ENCODE measurements around the gene SCGB3A2. TPM values are rescaled to one million over a fixed set of nuclear protein-coding genes. Genes with fewer than 3 reads are reported as not detected.

Gene SCGB3A2
- total RNA-seq, 1 donor from 2014 or later, result 1.4 TPM

- no peak within 1 kb of the TSS for H3K4me3 Mint-ChIP-seq (ENCODE audit: unreplicated experiment)
- H3K27me3 Mint-ChIP-seq (ENCODE audit: unreplicated experiment), result no peaks in the 10 kb centered on the region
- no peak for DNase-seq (ENCODE audit: low spot score)
- no peaks in the 10 kb centered on the region for H3K9me3 Mint-ChIP-seq (ENCODE audit: unreplicated experiment)
- no peak within 1 kb of the TSS for H3K27ac Mint-ChIP-seq (ENCODE audit: unreplicated experiment)
- TF ChIP-seq CTCF (IDR thresholded peaks at IDR 0.05; ENCODE audit: unreplicated experiment), result no peak
- no peaks in the 10 kb centered on the region for H3K4me1 Mint-ChIP-seq (ENCODE audit: unreplicated experiment)
- H3K36me3 Mint-ChIP-seq (ENCODE audit: low read depth, unreplicated experiment), result no peaks in the 10 kb centered on the region
These were observed 28.0 kb downstream of the SCGB3A2 start, which contains the start of gene C5orf46 for GRCh38 chr5:147906326-147907095. Gene C5orf46, minus strand, starts transcription at chr5:147906538. Its CDS starts 37 bp downstream, at chr5:147906501.

- no peaks in the 10 kb centered on the region for H3K4me1 Mint-ChIP-seq (ENCODE audit: unreplicated experiment)
- H3K36me3 Mint-ChIP-seq (ENCODE audit: low read depth, unreplicated experiment), result no peaks in the 10 kb centered on the region
- no peaks in the 10 kb centered on the region for H3K27me3 Mint-ChIP-seq (ENCODE audit: unreplicated experiment)
- H3K27ac Mint-ChIP-seq (ENCODE audit: unreplicated experiment), result no peak overlapping the region
- no peak for DNase-seq (ENCODE audit: low spot score)
- TF ChIP-seq CTCF (IDR thresholded peaks at IDR 0.05; ENCODE audit: unreplicated experiment), result no peak
- H3K4me3 Mint-ChIP-seq (ENCODE audit: unreplicated experiment), result no peak overlapping the region
- H3K9me3 Mint-ChIP-seq (ENCODE audit: unreplicated experiment), result no peaks in the 10 kb centered on the region
These were observed 32.9 kb downstream of the SCGB3A2 start for GRCh38 chr5:147911427-147911826.

- Mint-ChIP-seq H3K27ac (ENCODE audit: unreplicated experiment) (no peak overlapping the region), H3K27me3 (ENCODE audit: unreplicated experiment) (no peaks in the 10 kb centered on the region), H3K4me3 (ENCODE audit: unreplicated experiment) (no peak overlapping the region), H3K9me3 (ENCODE audit: unreplicated experiment) (no peaks in the 10 kb centered on the region), H3K4me1 (ENCODE audit: unreplicated experiment) (no peaks in the 10 kb centered on the region), H3K36me3 (ENCODE audit: low read depth, unreplicated experiment) (no peaks in the 10 kb centered on the region)
- no peak for TF ChIP-seq CTCF (IDR thresholded peaks at IDR 0.05; ENCODE audit: unreplicated experiment)
- no peak for DNase-seq (ENCODE audit: low spot score)
These were observed 33.5 kb downstream of the SCGB3A2 start for GRCh38 chr5:147912011-147912410.

GRCh38 chr5:147913786-147914185 lies 35.3 kb downstream of the SCGB3A2 start:
- no peak for DNase-seq (ENCODE audit: low spot score)
- Mint-ChIP-seq H3K4me1 (ENCODE audit: unreplicated experiment) (no peaks in the 10 kb centered on the region), H3K9me3 (ENCODE audit: unreplicated experiment) (no peaks in the 10 kb centered on the region), H3K36me3 (ENCODE audit: low read depth, unreplicated experiment) (no peaks in the 10 kb centered on the region), H3K27ac (ENCODE audit: unreplicated experiment) (no peak overlapping the region), H3K4me3 (ENCODE audit: unreplicated experiment) (no peak overlapping the region), H3K27me3 (ENCODE audit: unreplicated experiment) (no peaks in the 10 kb centered on the region)
- TF ChIP-seq CTCF (IDR thresholded peaks at IDR 0.05; ENCODE audit: unreplicated experiment), result no peak

GRCh38 chr5:147918101-147918685 lies 39.7 kb downstream of the SCGB3A2 start:
- no peaks in the 10 kb centered on the region for H3K4me1 Mint-ChIP-seq (ENCODE audit: unreplicated experiment)

More at GRCh38 chr5:147918101-147918685, 39.7 kb downstream of the SCGB3A2 start:
- H3K4me3 Mint-ChIP-seq (ENCODE audit: unreplicated experiment), result no peak overlapping the region
- H3K27ac Mint-ChIP-seq (ENCODE audit: unreplicated experiment), result no peak overlapping the region
- no peaks in the 10 kb centered on the region for H3K36me3 Mint-ChIP-seq (ENCODE audit: low read depth, unreplicated experiment)
- TF ChIP-seq CTCF (IDR thresholded peaks at IDR 0.05; ENCODE audit: unreplicated experiment), result no peak
- H3K9me3 Mint-ChIP-seq (ENCODE audit: unreplicated experiment), result no peaks in the 10 kb centered on the region
- no peaks in the 10 kb centered on the region for H3K27me3 Mint-ChIP-seq (ENCODE audit: unreplicated experiment)
- no peak for DNase-seq (ENCODE audit: low spot score)
